HG03064 (cell line): ENCODE results near the gene POLN.

Source experiments
- ATAC-seq: cut with Tn5 transposase; IDR thresholded peaks from one replicate; pipeline ENCODE4 v1.9.1; 2021; ENCODE audit warnings: low read depth; ENCODE audit not compliant: unreplicated experiment

The POLN gene

GRCh38 chr4:2091990-2092668 lies 149.8 kb downstream of the POLN start:
- ATAC-seq, result no peak

GRCh38 chr4:2090642-2091041 lies 151.3 kb downstream of the POLN start:
- ATAC-seq, result no peak

- ATAC-seq, result no peak
Observed at GRCh38 chr4:2089222-2089621, 152.7 kb downstream of the POLN start.

GRCh38 chr4:2087170-2087569 lies 154.8 kb downstream of the POLN start:
- no peak for ATAC-seq

GRCh38 chr4:2085496-2085901 lies 156.4 kb downstream of the POLN start:
- no peak for ATAC-seq

- no peak for ATAC-seq
Observed at GRCh38 chr4:2084316-2084715, 157.6 kb downstream of the POLN start.

GRCh38 chr4:2083826-2084160 lies 158.1 kb downstream of the POLN start:
- no peak for ATAC-seq

- ATAC-seq, result no peak
Observed at GRCh38 chr4:2083116-2083825, 158.7 kb downstream of the POLN start.

- ATAC-seq, result no peak
Observed at GRCh38 chr4:2082627-2083026, 159.3 kb downstream of the POLN start.

GRCh38 chr4:2082118-2082517 lies 159.8 kb downstream of the POLN start:
- ATAC-seq, result no peak

GRCh38 chr4:2081540-2081939 lies 160.4 kb downstream of the POLN start:
- ATAC-seq, result no peak

- no peak for ATAC-seq
Observed at GRCh38 chr4:2080429-2081300, 161.3 kb downstream of the POLN start.

- no peak for ATAC-seq
Observed at GRCh38 chr4:2079926-2080325, 162.0 kb downstream of the POLN start.

- no peak for ATAC-seq
Observed at GRCh38 chr4:2079006-2079405, 162.9 kb downstream of the POLN start.

GRCh38 chr4:2078584-2078983 lies 163.3 kb downstream of the POLN start:
- ATAC-seq, result no peak

GRCh38 chr4:2077537-2078460 lies 164.1 kb downstream of the POLN start:
- no peak for ATAC-seq

- ATAC-seq, result no peak
Observed at GRCh38 chr4:2076908-2077536, 164.9 kb downstream of the POLN start.

- no peak for ATAC-seq
Observed at GRCh38 chr4:2075987-2076907, 165.7 kb downstream of the POLN start.
